HepG2 (cell line): ENCODE results near the gene PLXNB2. TPM values are rescaled to one million over a fixed set of nuclear protein-coding genes. Genes with fewer than 3 reads are reported as not detected.

Source experiments
- ARID2 ChIP-seq: sonication (generic); formaldehyde crosslinking; IDR thresholded peaks from 2 replicates; pipeline ENCODE4 v1.8.1; 2022; ENCODE audit warnings: mild to moderate bottlenecking, missing genetic modification reagents, borderline replicate concordance
- ATF3 ChIP-seq: sonication (generic); formaldehyde crosslinking; IDR thresholded peaks from 2 replicates; pipeline ENCODE4 v1.4.0; 2020; ENCODE audit warnings: missing genetic modification reagents
- FOXP1 ChIP-seq, 2 experiments: fragments of 450-650 bp in 1 of 2; IDR thresholded peaks; 2 replicates each; pipeline ENCODE4 v1.6.1; 2017 to 2018; ENCODE audit warnings: antibody characterized with exemption in 1 of 2
- JUND ChIP-seq: sonication (generic); formaldehyde crosslinking; IDR thresholded peaks from 2 replicates; pipeline ENCODE4 v1.8.0; 2022; ENCODE audit warnings: mild to moderate bottlenecking, missing genetic modification reagents
- NCOR1 ChIP-seq: fragments of 200-600 bp; sonication (generic); IDR thresholded peaks from 2 replicates; pipeline ENCODE4 v1.7.0; 2017; ENCODE audit warnings: antibody characterized with exemption, low read length, borderline replicate concordance
- NR2F2 ChIP-seq: IDR thresholded peaks from 2 replicates; pipeline ENCODE4 v1.6.1; 2012; ENCODE audit warnings: low read depth, inconsistent platforms, borderline replicate concordance
- NRL ChIP-seq: sonication (generic); formaldehyde crosslinking; IDR thresholded peaks from 2 replicates; pipeline ENCODE4 v1.5.0; 2020; ENCODE audit warnings: missing genetic modification reagents, mild to moderate bottlenecking, moderate library complexity, borderline replicate concordance
- PAWR ChIP-seq: sonication (generic); formaldehyde crosslinking; IDR thresholded peaks from 2 replicates; pipeline ENCODE4 v1.4.0; 2020; ENCODE audit warnings: missing genetic modification reagents, mild to moderate bottlenecking, borderline replicate concordance
- PHF20 ChIP-seq: sonication (generic); formaldehyde crosslinking; IDR thresholded peaks from 2 replicates; pipeline ENCODE4 v1.5.0; 2020; ENCODE audit warnings: mild to moderate bottlenecking, missing genetic modification reagents
- RARA ChIP-seq: IDR thresholded peaks from 2 replicates; pipeline ENCODE4 v1.6.1; 2016; ENCODE audit warnings: missing genetic modification reagents, missing compliant biosample characterization
- REPIN1 ChIP-seq: sonication (generic); formaldehyde crosslinking; IDR thresholded peaks from 2 replicates; pipeline ENCODE4 v1.8.0; 2022; ENCODE audit warnings: missing genetic modification reagents, low read depth, mild to moderate bottlenecking, borderline replicate concordance
- RNF219 ChIP-seq: sonication (generic); formaldehyde crosslinking; IDR thresholded peaks from 2 replicates; pipeline ENCODE4 v1.5.0; 2020; ENCODE audit warnings: mild to moderate bottlenecking, missing genetic modification reagents
- SALL2 ChIP-seq: sonication (generic); formaldehyde crosslinking; IDR thresholded peaks from 2 replicates; pipeline ENCODE4 v1.8.1; 2023; ENCODE audit warnings: mild to moderate bottlenecking, missing genetic modification reagents, inconsistent platforms
- SMARCE1 ChIP-seq: fragments of 450-650 bp; IDR thresholded peaks from 2 replicates; pipeline ENCODE4 v1.6.1; 2017; ENCODE audit warnings: borderline replicate concordance
- SRY ChIP-seq: sonication (generic); formaldehyde crosslinking; IDR thresholded peaks from 2 replicates; pipeline ENCODE4 v1.8.0; 2022; ENCODE audit warnings: mild to moderate bottlenecking, missing genetic modification reagents
- THAP8 ChIP-seq: sonication (generic); formaldehyde crosslinking; IDR thresholded peaks from 2 replicates; pipeline ENCODE4 v1.5.1; 2020; ENCODE audit warnings: missing genetic modification reagents, mild to moderate bottlenecking, borderline replicate concordance
- ZBTB38 ChIP-seq: sonication (generic); formaldehyde crosslinking; IDR thresholded peaks from 2 replicates; pipeline ENCODE4 v1.5.1; 2020; ENCODE audit warnings: mild to moderate bottlenecking, missing genetic modification reagents
- ZFP36L1 ChIP-seq: sonication (generic); formaldehyde crosslinking; IDR thresholded peaks from 2 replicates; pipeline ENCODE4 v1.8.0; 2022; ENCODE audit warnings: mild to moderate bottlenecking, missing genetic modification reagents, moderate library complexity
- ZKSCAN5 ChIP-seq: sonication (generic); formaldehyde crosslinking; IDR thresholded peaks from 2 replicates; pipeline ENCODE4 v1.5.1; 2020; ENCODE audit warnings: mild to moderate bottlenecking, missing genetic modification reagents
- ZNF224 ChIP-seq: sonication (generic); formaldehyde crosslinking; IDR thresholded peaks from 2 replicates; pipeline ENCODE4 v1.5.0; 2020; ENCODE audit warnings: mild to moderate bottlenecking, missing genetic modification reagents
- ZNF264 ChIP-seq: sonication (generic); formaldehyde crosslinking; IDR thresholded peaks from 2 replicates; pipeline ENCODE4 v1.4.0; 2020; ENCODE audit warnings: missing genetic modification reagents
- ZNF331 ChIP-seq: sonication (generic); formaldehyde crosslinking; IDR thresholded peaks from 2 replicates; pipeline ENCODE4 v1.4.0; 2020; ENCODE audit warnings: missing genetic modification reagents
- ZNF513 ChIP-seq: sonication (generic); formaldehyde crosslinking; conservative IDR thresholded peaks from 2 replicates; pipeline ENCODE4 v1.5.0; 2020; ENCODE audit warnings: missing genetic modification reagents
- polyA plus RNA-seq, 8 experiments: library from polyadenylated mRNA; depleted of rRNA in 3 of 8; stranded (reverse) in 7 of 8; unstranded in 1 of 8; fragments of >200 nt; fragmentation: Illumina TruSeq in 4 of 8; extraction: Trizol in 4 of 8; gene quantifications; 2 replicates each; pipeline versions ENCODE4 v1.2.1 to v1.2.3, GENCODE V29; 2011 to 2016; ENCODE audit warnings: low read depth in 4 of 8, missing spikeins in 1 of 8, mixed read lengths in 1 of 8; ENCODE audit not compliant: insufficient read depth in 1 of 8
- total RNA-seq, 5 experiments: library from RNA; depleted of rRNA; stranded (reverse); fragments of >200 nt; fragmentation: Illumina TruSeq; extraction: Trizol; gene quantifications; 2 replicates each; pipeline ENCODE4 v1.2.3, GENCODE V29; 2016; ENCODE audit warnings: low read depth in 1 of 5
- TF ChIP-seq, protein P1 (sequence below): sonication (generic); formaldehyde crosslinking; IDR thresholded peaks from 2 replicates; pipeline ENCODE4 v1.8.1; 2023; ENCODE audit warnings: mild to moderate bottlenecking, moderate library complexity, missing genetic modification reagents

PLXNB2 gene
- total and polyA plus RNA-seq, 2 of the 13 experiments (the other 11 are each of a cell fraction or from before 2014, with no cell fraction given) = 32.6 to 68.9 TPM

- TF ChIP-seq THAP8 (CRISPR knock-in tag) (0 out of 2 replicates have a peak, but pooled peaks have one; percentile 50), SALL2 (peak; percentile 71; the same call in 1 of the 2 replicates), ZFP36L1 (no peak), NR2F2 (peak; percentile 48; the same call in 1 of the 2 replicates), ATF3 (CRISPR knock-in tag) (peak; percentile 60; the same call in 1 of the 2 replicates), ZNF331 (CRISPR knock-in tag) (peak; percentile 73; the same call in 1 of the 2 replicates), SMARCE1 (no peak), SRY (CRISPR knock-in tag) (peak; percentile 57; the same call in 1 of the 2 replicates), ZBTB38 (CRISPR knock-in tag) (peak; percentile 74; the same call in 1 of the 2 replicates), REPIN1 (CRISPR knock-in tag) (peak; percentile 73; the same call in 1 of the 2 replicates), JUND (CRISPR knock-in tag) (no peak), PHF20 (CRISPR knock-in tag) (peak; percentile 98), ZNF224 (CRISPR knock-in tag) (0 out of 2 replicates have a peak, but pooled peaks have one; percentile 21), ZNF513 (CRISPR knock-in tag) (no peak; the same call in 1 of the 2 replicates), ZKSCAN5 (CRISPR knock-in tag) (no peak), PAWR (CRISPR knock-in tag) (peak; percentile 47; the same call in 1 of the 2 replicates), ZNF264 (CRISPR knock-in tag) (peak; percentile 34; the same call in 1 of the 2 replicates), FOXP1 (IDR thresholded peaks at IDR 0.05) (no peak), FOXP1 (CRISPR knock-in tag; IDR thresholded peaks at IDR 0.05) (no peak), NCOR1 (no peak), ARID2 (CRISPR knock-in tag) (peak; percentile 90), RARA (CRISPR knock-in tag) (no peak), NRL (CRISPR knock-in tag) (no peak), RNF219 (CRISPR knock-in tag) (no peak)
- TF ChIP-seq, protein P1, sequence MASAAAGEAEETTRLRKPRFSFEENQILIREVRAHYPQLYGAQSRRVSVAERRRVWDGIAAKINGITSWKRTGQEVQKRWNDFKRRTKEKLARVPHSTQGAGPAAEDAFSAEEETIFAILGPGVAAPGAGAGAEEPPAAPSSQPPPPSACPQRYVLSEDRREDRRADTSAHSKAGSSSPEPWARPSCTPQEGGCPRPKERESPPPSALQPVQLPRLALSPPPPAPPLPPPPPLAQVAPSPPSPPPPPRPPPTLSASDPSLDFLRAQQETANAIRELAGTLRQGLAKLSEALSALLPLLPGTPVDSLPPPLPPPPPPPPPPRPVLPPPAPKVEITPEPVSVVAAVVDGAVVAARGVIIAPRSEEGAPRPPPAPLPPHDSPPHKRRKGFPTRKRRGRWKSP (CRISPR knock-in tag) = peak; percentile 22; the same call in 1 of the 2 replicates
These were observed 62.8 kb downstream of the PLXNB2 start, which contains the start of gene TUBGCP6 (continued) for GRCh38 chr22:50244420-50245213.
